HG02763 (cell line): ENCODE results near the gene CRAMP1.
A peak's percentile ranks its signal among the peaks of the same experiment; 100 is the strongest.
"Not testable (repeated sequence)": the region's sequence is repeated elsewhere in the genome, so short reads cannot be mapped to it uniquely, and the experiment has no call there.

Experiments
- ATAC-seq: cut with Tn5 transposase; IDR thresholded peaks from one replicate; pipeline ENCODE4 v1.9.1; 2021; ENCODE audit warnings: mild to moderate bottlenecking, moderate library complexity; ENCODE audit not compliant: unreplicated experiment

CRAMP1 gene

DNA sequence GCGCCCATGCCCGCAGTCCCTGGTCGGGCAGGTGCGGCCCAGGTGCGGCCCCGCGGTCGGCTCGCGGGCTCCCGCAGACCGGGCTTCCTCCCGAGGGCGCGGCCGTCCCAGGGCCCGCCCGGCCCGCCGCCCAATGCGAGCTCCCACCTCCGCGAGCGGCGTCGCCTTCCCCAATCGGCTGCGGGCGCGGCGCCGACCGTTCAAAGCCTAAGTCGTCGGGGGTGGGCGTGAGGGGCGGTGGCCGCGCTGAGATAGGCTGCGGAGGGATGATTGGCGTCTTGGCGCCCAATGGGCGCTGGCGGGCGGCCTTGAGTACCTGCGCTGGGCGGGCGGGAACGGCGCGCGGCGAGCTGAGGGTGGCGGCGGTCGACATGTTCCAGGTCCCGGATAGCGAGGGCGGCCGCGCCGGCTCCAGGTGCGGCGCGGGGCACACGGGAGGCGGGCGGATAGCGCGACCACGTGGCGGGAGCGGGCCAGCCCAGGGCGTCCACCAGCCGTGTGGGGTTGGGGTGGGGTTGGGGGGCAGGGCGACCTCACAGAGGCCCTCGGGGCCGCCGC lies 65.9 kb downstream of the CRAMP1 start, which contains the start of gene JPT2:
Gene JPT2 (plus strand): TSS at position 338 of the 558 bp plus-strand sequence. CDS start 34 bp downstream, at position 372.
- peak; percentile 92 for ATAC-seq

DNA sequence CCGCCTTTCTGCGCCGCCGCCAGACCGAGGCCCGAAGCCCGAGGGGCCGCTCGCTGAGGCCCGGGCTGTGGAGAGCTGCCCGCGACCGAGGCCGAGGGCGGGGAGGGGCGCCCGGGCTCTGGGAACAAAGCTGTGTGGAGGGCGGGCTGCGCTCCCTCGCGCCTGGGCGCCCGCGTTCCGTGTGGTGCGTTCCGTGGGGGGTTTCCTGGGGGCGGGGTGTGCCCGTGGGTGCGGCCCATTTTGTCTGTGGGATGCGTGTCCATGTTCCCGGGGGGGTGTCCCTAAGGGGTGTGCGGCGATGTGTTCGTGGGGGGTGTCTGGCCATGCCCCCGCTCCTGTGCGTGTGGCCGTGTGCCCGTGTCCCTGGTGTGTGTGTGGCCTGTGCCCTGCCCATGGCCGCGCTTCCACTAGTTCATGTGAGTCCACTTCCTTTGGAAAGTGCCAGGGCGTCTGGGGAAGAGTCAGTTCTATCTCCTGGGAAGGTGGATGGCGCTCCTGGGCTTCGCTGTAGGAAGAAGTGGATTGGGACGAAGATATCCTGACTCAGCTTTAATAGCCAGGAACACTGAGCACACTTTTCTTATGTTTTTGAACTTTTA lies 66.4 kb downstream of the CRAMP1 start:
- ATAC-seq: no peak

DNA sequence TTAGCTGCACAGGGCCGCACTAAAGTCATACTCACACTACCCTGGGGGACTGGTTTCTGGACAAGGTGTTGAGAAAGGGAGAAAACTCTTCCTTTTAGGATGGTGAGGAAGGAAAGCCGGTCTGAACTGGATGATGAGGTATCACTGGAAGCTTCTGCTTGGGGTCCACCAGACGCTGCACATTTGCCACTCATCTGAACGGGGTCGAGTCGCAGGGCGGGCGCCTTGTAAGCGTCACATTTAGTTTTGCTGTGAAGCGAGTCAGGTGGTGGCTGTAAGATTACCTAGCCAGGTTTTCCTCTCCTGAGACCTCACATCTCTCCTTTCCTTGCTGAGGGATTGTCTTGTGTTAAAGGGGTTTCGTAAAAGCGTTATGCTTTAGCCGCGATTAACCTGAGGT lies 68.2 kb downstream of the CRAMP1 start:
- ATAC-seq: no peak

DNA sequence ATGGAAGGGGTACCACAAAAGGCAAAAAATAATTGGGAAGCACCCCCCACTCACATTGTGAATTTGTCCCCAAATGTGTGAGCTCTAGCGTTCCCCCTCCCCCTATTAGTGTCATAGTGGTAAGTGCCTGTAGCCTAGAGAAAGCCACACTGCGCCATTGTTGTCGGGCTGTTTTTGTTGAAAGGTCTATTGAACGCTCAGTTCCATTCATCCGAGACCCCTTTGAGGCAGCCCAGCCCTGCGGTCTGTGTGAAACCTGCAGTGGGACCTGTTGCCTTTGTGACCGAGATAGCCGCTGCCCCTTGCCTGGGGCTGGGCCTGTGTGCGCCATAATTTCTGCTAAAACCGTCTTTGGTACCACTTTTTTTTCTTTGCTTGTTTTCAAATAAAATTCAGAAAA lies 68.9 kb downstream of the CRAMP1 start:
- no peak for ATAC-seq

DNA sequence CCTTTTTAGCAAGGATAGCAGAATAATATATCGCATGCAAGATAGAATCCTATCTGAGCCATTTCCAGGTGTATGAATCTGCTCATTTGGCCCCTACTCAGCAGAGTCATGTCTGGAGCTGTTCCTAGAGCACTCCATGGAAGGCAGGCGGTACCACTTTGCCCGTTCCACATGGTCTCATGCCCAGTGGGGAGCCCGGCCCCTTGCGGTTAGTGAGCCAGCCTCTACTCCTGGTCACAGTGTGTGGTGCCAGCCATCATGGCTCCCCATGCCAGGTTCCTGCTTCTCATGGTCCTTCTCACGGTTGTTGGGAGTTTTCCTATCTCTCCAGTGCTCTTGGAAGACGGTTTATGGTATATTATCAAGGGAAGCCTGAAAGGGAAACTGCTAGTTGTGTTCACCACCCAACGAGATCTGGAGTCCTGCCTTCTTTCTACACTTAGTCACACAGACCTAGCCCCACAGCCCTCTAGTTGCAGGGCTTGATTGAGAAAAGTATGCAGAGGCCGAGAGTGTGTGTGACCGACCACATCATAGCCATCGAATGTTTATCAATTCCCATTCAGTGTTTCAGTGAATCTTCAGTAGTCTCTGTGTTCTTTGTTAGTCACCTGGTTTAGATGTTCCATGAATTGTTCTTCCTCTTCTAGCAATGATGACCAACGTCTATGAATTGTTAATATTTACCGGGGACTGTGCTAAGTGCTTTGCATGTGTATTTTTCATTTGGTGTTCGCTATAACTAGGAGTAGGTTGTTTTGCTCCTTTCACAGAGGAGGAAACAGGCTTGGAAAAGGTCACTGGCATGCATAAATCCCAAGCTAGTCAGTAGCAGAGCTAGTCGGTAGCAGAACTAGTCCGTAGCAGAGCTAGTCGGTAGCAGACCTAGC lies 75.5 kb downstream of the CRAMP1 start:
- no peak for ATAC-seq

GRCh38 chr16:1688807-1689560 lies 76.8 kb downstream of the CRAMP1 start:
- ATAC-seq: no peak

- no peak for ATAC-seq
Observed at GRCh38 chr16:1689853-1690252, 77.7 kb downstream of the CRAMP1 start.

- ATAC-seq: no peak
Observed at GRCh38 chr16:1690810-1691209, 78.7 kb downstream of the CRAMP1 start.

GRCh38 chr16:1691276-1691675 lies 79.1 kb downstream of the CRAMP1 start:
- no peak for ATAC-seq

DNA sequence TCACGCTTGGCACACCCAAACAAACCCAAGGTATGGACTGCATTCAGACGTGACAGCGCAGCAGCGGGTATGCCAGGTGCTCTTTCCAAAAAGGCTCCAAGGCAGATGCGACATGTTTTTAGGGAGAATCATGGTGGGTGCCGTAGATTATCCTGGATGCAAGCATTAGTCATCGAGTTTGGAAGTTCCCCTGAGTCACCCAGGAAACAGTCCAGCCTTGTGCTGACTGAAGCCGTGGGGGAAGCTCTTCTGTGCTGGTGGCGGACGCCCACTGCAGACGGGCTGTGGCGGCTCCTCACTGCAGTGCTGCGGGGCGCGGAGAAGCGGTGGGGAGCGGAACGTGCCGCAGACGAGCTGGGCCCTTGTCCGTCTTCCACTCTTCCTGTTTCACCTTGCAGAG lies 79.8 kb downstream of the CRAMP1 start:
- ATAC-seq: no peak

GRCh38 chr16:1696863-1697262 lies 84.7 kb downstream of the CRAMP1 start:
- no peak for ATAC-seq

DNA sequence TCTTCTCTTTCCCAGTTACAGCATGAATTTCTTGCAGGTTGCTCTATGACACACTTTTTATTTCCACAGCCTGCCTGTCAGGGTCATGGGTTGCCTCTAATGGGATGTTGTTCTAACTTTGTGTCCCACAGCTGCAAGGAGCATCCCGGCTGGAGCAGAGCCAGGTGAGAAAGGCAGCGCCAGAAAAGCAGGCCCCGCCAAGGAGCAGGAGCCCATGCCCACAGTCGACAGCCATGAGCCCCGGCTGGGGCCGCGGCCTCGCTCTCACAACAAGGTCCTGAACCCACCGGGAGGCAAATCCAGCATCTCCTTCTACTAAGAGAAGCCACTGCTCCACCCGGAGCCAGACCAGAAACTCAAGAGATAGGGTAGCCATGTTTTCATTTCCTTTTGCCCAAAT lies 86.5 kb downstream of the CRAMP1 start:
- no peak for ATAC-seq

GRCh38 chr16:1700246-1700645 lies 88.1 kb downstream of the CRAMP1 start:
- no peak for ATAC-seq

GRCh38 chr16:1701216-1701878 lies 89.2 kb downstream of the CRAMP1 start:
- ATAC-seq: no peak

DNA sequence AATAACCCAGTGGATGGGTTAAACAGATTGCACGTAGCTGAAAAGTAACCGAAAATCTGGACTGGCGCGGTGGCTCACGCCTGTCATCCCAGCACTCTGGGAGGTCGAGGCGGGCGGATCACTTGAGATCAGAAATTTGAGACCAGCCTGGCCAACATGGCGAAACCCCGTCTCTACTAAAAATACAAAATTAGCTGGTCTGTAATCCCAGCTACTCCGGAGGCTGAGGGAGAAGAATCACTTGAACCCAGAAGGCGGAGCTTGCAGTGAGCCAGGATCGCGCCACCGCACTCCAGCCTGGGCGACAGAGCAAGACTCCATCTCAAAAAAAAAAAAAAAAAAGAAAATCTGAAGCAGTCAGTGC lies 93.1 kb downstream of the CRAMP1 start:
- not testable (repeated sequence) for ATAC-seq

DNA sequence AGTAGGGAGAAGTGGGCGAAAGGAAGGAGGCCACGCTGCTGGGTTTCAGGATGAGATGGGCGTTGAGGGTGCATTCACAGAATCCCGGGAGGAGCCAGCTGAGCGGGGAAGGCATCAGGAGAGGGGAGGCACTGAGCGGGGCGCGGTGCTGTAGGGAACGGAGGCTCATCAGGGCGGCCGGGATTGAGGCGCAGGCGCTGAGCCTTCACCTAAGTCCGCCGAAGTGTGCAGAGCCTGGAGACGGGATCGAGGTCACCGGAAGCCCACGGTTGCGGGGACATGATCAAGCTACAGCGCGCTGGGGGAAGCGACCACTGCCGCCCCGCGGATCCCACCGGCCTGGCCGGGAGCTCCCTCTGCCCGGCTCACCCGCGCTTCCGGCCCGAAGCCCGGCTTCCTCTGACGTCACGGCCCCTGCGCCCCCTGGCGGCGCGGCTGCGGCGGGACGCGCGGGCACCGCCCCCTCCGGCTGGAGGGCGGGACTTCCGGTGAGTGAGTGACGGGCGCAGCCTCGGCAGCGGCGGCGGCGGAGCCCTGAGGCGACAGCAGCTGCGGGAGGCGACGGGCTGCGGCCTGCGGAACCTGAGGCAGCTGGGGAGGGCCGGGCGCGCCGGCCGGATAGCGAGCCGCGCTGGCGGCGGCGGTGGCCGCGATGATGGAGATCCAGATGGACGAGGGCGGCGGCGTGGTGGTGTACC lies 93.7 kb downstream of the CRAMP1 start, which contains the start of gene MAPK8IP3:
Gene MAPK8IP3 (plus strand): TSS at position 508 of the 698 bp plus-strand sequence. CDS start 145 bp downstream, at position 653.
- ATAC-seq: peak; percentile 88

- peak; percentile 1 for ATAC-seq
Observed at GRCh38 chr16:1706386-1707192, 94.4 kb downstream of the CRAMP1 start.

DNA sequence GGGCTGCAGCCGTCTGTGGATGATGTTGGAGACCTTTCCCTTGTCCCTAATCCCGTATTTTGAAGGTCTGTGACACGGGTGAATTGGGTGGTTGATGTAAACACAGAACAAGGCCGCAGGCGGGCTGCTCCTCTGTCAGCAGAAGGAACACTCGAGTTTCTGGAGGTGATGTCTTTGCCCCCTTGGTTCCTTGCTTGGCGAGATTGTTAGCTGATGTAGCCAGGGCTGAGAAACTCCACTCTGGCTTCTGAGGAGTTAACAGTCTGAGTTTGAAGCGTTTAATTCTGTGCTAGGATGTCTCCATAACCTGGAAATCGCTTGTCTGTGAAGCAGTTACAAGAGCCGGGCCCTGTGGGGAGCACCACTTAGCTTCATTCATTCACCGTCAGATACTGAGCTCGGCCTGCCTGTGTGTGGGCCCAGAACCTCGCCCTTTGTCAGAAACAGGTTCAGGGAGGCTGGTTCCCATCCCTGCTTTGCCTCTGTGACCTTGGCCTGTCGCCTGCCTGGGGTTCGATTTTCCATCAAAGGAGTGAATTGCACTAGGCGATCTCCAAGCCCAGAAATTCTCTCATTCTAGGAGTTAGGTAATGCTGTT lies 95.1 kb downstream of the CRAMP1 start:
- no peak for ATAC-seq
